Loucy (cell line): ENCODE data around the gene C15orf62.

Experiments used
- H2AFZ ChIP-seq: fragments of 200-600 bp; sonication (generic); 2 replicates; pipeline ENCODE4 v1.6.0; 2016; ENCODE audit warnings: antibody characterized with exemption, mild to moderate bottlenecking, low read length, moderate library complexity
- H3F3A ChIP-seq: fragments of 200-600 bp; 2 replicates; pipeline ENCODE4 v1.6.0; 2016; ENCODE audit warnings: antibody characterized with exemption, low read depth, mild to moderate bottlenecking
- H3K27me3 ChIP-seq: fragments of 200-600 bp; sonication (generic); 2 replicates; pipeline ENCODE4 v1.6.1; 2014; ENCODE audit warnings: low read length, mild to moderate bottlenecking; ENCODE audit not compliant: insufficient read depth, poor library complexity, severe bottlenecking
- H3K36me3 ChIP-seq: fragments of 200-600 bp; sonication (generic); 2 replicates; pipeline ENCODE4 v1.6.1; 2016; ENCODE audit warnings: low read length; ENCODE audit not compliant: insufficient read depth
- H3K4me1 ChIP-seq: fragments of 200-600 bp; sonication (generic); 2 replicates; pipeline ENCODE4 v1.5.1; 2014; ENCODE audit warnings: low read length, mild to moderate bottlenecking; ENCODE audit not compliant: insufficient read depth, poor library complexity, severe bottlenecking
- H3K4me2 ChIP-seq: fragments of 200-600 bp; sonication (generic); 2 replicates; pipeline ENCODE4 v1.6.0; 2014; ENCODE audit warnings: antibody characterized with exemption, low read length, low read depth, mild to moderate bottlenecking; ENCODE audit not compliant: poor library complexity, severe bottlenecking
- H3K4me3 ChIP-seq: fragments of 200-600 bp; sonication (generic); 2 replicates; pipeline ENCODE4 v1.5.1; 2014; ENCODE audit warnings: low read length, mild to moderate bottlenecking, mixed read lengths; ENCODE audit not compliant: poor library complexity, severe bottlenecking
- H3K79me2 ChIP-seq: fragments of 200-600 bp; sonication (generic); 2 replicates; pipeline ENCODE4 v1.6.1; 2014; ENCODE audit warnings: low read length; ENCODE audit not compliant: insufficient read depth
- H3K9ac ChIP-seq: fragments of 200-600 bp; sonication (generic); 2 replicates; pipeline ENCODE4 v1.6.0; 2014; ENCODE audit warnings: mild to moderate bottlenecking, low read depth, low read length, moderate library complexity; ENCODE audit not compliant: poor library complexity, severe bottlenecking
- H3K9me2 ChIP-seq: fragments of 200-600 bp; sonication (generic); replicated peaks from 2 replicates; pipeline ENCODE4 v1.6.1; 2016; ENCODE audit warnings: low read depth, low read length, mixed read lengths
- H3K9me3 ChIP-seq: fragments of 200-600 bp; sonication (generic); 2 replicates; pipeline ENCODE4 v1.6.1; 2014; ENCODE audit warnings: mild to moderate bottlenecking, antibody characterized with exemption, low read length, low read depth; ENCODE audit not compliant: insufficient read depth
- H4K20me1 ChIP-seq: fragments of 200-600 bp; sonication (generic); 2 replicates; pipeline ENCODE4 v1.6.0; 2014; ENCODE audit warnings: antibody characterized with exemption, low read length, mild to moderate bottlenecking; ENCODE audit not compliant: insufficient read depth, poor library complexity, severe bottlenecking
- CTCF ChIP-seq: fragments of 200-600 bp; sonication (generic); conservative IDR thresholded peaks from 2 replicates; pipeline ENCODE4 v1.5.1; 2014; ENCODE audit warnings: mild to moderate bottlenecking, antibody characterized with exemption, low read length
- EZH2phosphoT487 ChIP-seq: fragments of 200-600 bp; IDR thresholded peaks from 2 replicates; pipeline ENCODE4 v1.6.1; 2018; ENCODE audit warnings: antibody characterized with exemption, mild to moderate bottlenecking, moderate library complexity, borderline replicate concordance

Gene C15orf62

GRCh38 chr15:40770147-40770721 lies 454 bp downstream of the C15orf62 start:
- peak overlapping the region; percentile 78 for H3K4me2 ChIP-seq
- peak overlapping the region; percentile 70 for H3K4me3 ChIP-seq
- peaks cover 13% of the 10 kb centered on the region for H3F3A ChIP-seq
- peaks cover 7% of the 10 kb centered on the region for H4K20me1 ChIP-seq
- H3K36me3 ChIP-seq, result peaks cover 4% of the 10 kb centered on the region
- TF ChIP-seq CTCF (no peak), EZH2phosphoT487 (no peak)
- peak overlapping the region; percentile 80 for H3K9ac ChIP-seq
- H3K9me2 ChIP-seq, result no peaks in the 10 kb centered on the region
- H3K9me3 ChIP-seq, result no peaks in the 10 kb centered on the region
- peaks cover 59% of the 10 kb centered on the region for H3K4me1 ChIP-seq
- H3K79me2 ChIP-seq, result peaks cover 32% of the 10 kb centered on the region
- no peaks in the 10 kb centered on the region for H3K27me3 ChIP-seq
- H2AFZ ChIP-seq, result no peak overlapping the region

- peak overlapping the region; percentile 80 for H3K9ac ChIP-seq
- no peaks in the 10 kb centered on the region for H3K27me3 ChIP-seq
- no peaks in the 10 kb centered on the region for H3K9me2 ChIP-seq
- peak overlapping the region; percentile 70 for H3K4me3 ChIP-seq
- no peaks in the 10 kb centered on the region for H4K20me1 ChIP-seq
- no peaks in the 10 kb centered on the region for H3K9me3 ChIP-seq
- TF ChIP-seq CTCF, result no peak
- TF ChIP-seq EZH2phosphoT487, result no peak
- peaks cover 14% of the 10 kb centered on the region for H3K36me3 ChIP-seq
- peak overlapping the region; percentile 78 for H3K4me2 ChIP-seq
- peaks cover 50% of the 10 kb centered on the region for H3K4me1 ChIP-seq
- H3K79me2 ChIP-seq, result peaks cover 23% of the 10 kb centered on the region; the same call in 1 of the 2 replicates
- H3F3A ChIP-seq, result peaks cover 13% of the 10 kb centered on the region
- H2AFZ ChIP-seq, result no peak overlapping the region
These were observed 1.5 kb downstream of the C15orf62 start for GRCh38 chr15:40771242-40771641.

- H2AFZ ChIP-seq, result no peak overlapping the region
- H3K9me2 ChIP-seq, result no peaks in the 10 kb centered on the region
- H3K4me2 ChIP-seq, result no peak overlapping the region
- H3F3A ChIP-seq, result peaks cover 13% of the 10 kb centered on the region
- peaks cover 15% of the 10 kb centered on the region; the same call in 1 of the 2 replicates for H3K79me2 ChIP-seq
- H3K27me3 ChIP-seq, result no peaks in the 10 kb centered on the region
- H4K20me1 ChIP-seq, result no peaks in the 10 kb centered on the region
- TF ChIP-seq CTCF, result no peak
- no peak for TF ChIP-seq EZH2phosphoT487
- peaks cover 43% of the 10 kb centered on the region for H3K4me1 ChIP-seq
- peaks cover 14% of the 10 kb centered on the region for H3K36me3 ChIP-seq
- H3K9me3 ChIP-seq, result no peaks in the 10 kb centered on the region
- H3K9ac ChIP-seq, result no peak overlapping the region
- H3K4me3 ChIP-seq, result no peak overlapping the region
These were observed 2.2 kb downstream of the C15orf62 start for GRCh38 chr15:40772014-40772413.
